H9 (cell line): ENCODE results near the gene DNASE1L2. TPM values are rescaled to one million over a fixed set of nuclear protein-coding genes. Genes with fewer than 3 reads are reported as not detected.

Source experiments
- DNase-seq: peaks from one replicate; pipeline ENCODE4 v3.0.0-alpha.2; 2017
- H2AFZ ChIP-seq: one replicate; pipeline ENCODE4 v1.6.1; 2013; ENCODE audit warnings: mild to moderate bottlenecking, low read length, control low read depth, moderate library complexity
- H2AK5ac ChIP-seq: 2 replicates; pipeline ENCODE4 v1.6.1; 2013; ENCODE audit warnings: low read length, control low read depth, mixed read lengths; ENCODE audit not compliant: insufficient read length
- H2BK120ac ChIP-seq: one replicate; pipeline ENCODE4 v1.6.1; 2013; ENCODE audit warnings: low read depth, mild to moderate bottlenecking, low read length, control low read depth, inconsistent platforms; ENCODE audit not compliant: poor library complexity, severe bottlenecking
- H2BK12ac ChIP-seq: 2 replicates; pipeline ENCODE4 v1.6.1; 2013; ENCODE audit warnings: low read length, control low read depth, mixed read lengths, low read depth; ENCODE audit not compliant: insufficient read length
- H2BK15ac ChIP-seq: 2 replicates; pipeline ENCODE4 v1.6.1; 2013; ENCODE audit warnings: low read depth, low read length, control low read depth
- H2BK20ac ChIP-seq: one replicate; pipeline ENCODE4 v1.6.1; 2013; ENCODE audit warnings: low read depth, mild to moderate bottlenecking, low read length, control low read depth, inconsistent platforms; ENCODE audit not compliant: poor library complexity, severe bottlenecking
- H2BK5ac ChIP-seq: 2 replicates; pipeline ENCODE4 v1.6.1; 2013; ENCODE audit warnings: low read length, control low read depth, mixed read lengths; ENCODE audit not compliant: insufficient read length
- H3K14ac ChIP-seq: 2 replicates; pipeline ENCODE4 v1.6.1; 2013; ENCODE audit warnings: low read length, control low read depth; ENCODE audit not compliant: insufficient read depth
- H3K18ac ChIP-seq: 2 replicates; pipeline ENCODE4 v1.6.1; 2013; ENCODE audit warnings: low read depth, mild to moderate bottlenecking, mixed read lengths, low read length, control low read depth; ENCODE audit not compliant: insufficient read length
- H3K23ac ChIP-seq: 2 replicates; pipeline ENCODE4 v1.6.1; 2013; ENCODE audit warnings: low read length, control low read depth, mixed read lengths, low read depth; ENCODE audit not compliant: insufficient read length
- H3K23me2 ChIP-seq: 2 replicates; pipeline ENCODE4 v1.6.1; 2013; ENCODE audit warnings: low read depth, mild to moderate bottlenecking, mixed read lengths, low read length, control low read depth; ENCODE audit not compliant: insufficient read length, poor library complexity, severe bottlenecking
- H3K27ac ChIP-seq: 2 replicates; pipeline ENCODE4 v1.5.1; 2013; ENCODE audit warnings: low read length, control low read depth, mixed read lengths, low read depth; ENCODE audit not compliant: insufficient read length
- H3K27me3 ChIP-seq: 2 replicates; pipeline ENCODE4 v1.6.1; 2013; ENCODE audit warnings: low read length, control low read depth, inconsistent platforms; ENCODE audit not compliant: insufficient read depth
- H3K4ac ChIP-seq: 2 replicates; pipeline ENCODE4 v1.6.1; 2013; ENCODE audit warnings: low read depth, mild to moderate bottlenecking, control low read depth, inconsistent platforms, low read length, moderate library complexity
- H3K4me1 ChIP-seq: 2 replicates; pipeline ENCODE4 v1.6.1; 2013; ENCODE audit warnings: low read length, control low read depth, inconsistent platforms; ENCODE audit not compliant: insufficient read depth
- H3K4me2 ChIP-seq: 2 replicates; pipeline ENCODE4 v1.6.1; 2013; ENCODE audit warnings: low read length, control low read depth, mixed read lengths; ENCODE audit not compliant: insufficient read length, insufficient read depth
- H3K56ac ChIP-seq: 2 replicates; pipeline ENCODE4 v1.6.1; 2013; ENCODE audit warnings: low read depth, mild to moderate bottlenecking, mixed read lengths, low read length, control low read depth; ENCODE audit not compliant: insufficient read length
- H3K79me1 ChIP-seq: 2 replicates; pipeline ENCODE4 v1.6.1; 2013; ENCODE audit warnings: low read depth, mild to moderate bottlenecking, moderate library complexity, low read length, control low read depth, inconsistent platforms; ENCODE audit not compliant: insufficient read depth, poor library complexity, severe bottlenecking
- H3K79me2 ChIP-seq: 2 replicates; pipeline ENCODE4 v1.6.1; 2013; ENCODE audit warnings: low read length, control low read depth, inconsistent platforms; ENCODE audit not compliant: insufficient read depth
- H3K9ac ChIP-seq: 2 replicates; pipeline ENCODE4 v1.6.1; 2013; ENCODE audit warnings: low read length, control low read depth, mixed read lengths; ENCODE audit not compliant: insufficient read length; ENCODE audit errors: extremely low read depth
- H3K9me3 ChIP-seq: one replicate; pipeline ENCODE4 v1.6.1; 2013; ENCODE audit warnings: low read depth, low read length, inconsistent platforms; ENCODE audit not compliant: control insufficient read depth
- H3T11ph ChIP-seq: one replicate; pipeline ENCODE4 v1.6.1; 2013; ENCODE audit warnings: mild to moderate bottlenecking, low read length, control low read depth, inconsistent platforms
- H4K20me1 ChIP-seq: one replicate; pipeline ENCODE4 v1.6.1; 2013; ENCODE audit not compliant: control insufficient read depth, insufficient read length, insufficient read depth
- H4K5ac ChIP-seq: 2 replicates; pipeline ENCODE4 v1.6.1; 2013; ENCODE audit warnings: low read depth, mild to moderate bottlenecking, mixed read lengths, low read length, control low read depth; ENCODE audit not compliant: insufficient read length
- H4K8ac ChIP-seq: replicated peaks from 2 replicates; pipeline ENCODE4 v1.6.1; 2013; ENCODE audit warnings: low read length, control low read depth, mixed read lengths, low read depth; ENCODE audit not compliant: insufficient read length
- H4K91ac ChIP-seq: 2 replicates; pipeline ENCODE4 v1.6.1; 2013; ENCODE audit warnings: low read depth, mild to moderate bottlenecking, moderate library complexity, mixed read lengths, low read length, control low read depth; ENCODE audit not compliant: insufficient read length
- H3K27ac Mint-ChIP-seq, 3 experiments: 2 replicates in 2 of 3; 3 replicates in 1 of 3; pipeline ENCODE4 v1.8.0; 2020 to 2021; ENCODE audit warnings: mixed read lengths in 3 of 3, mild to moderate bottlenecking in 1 of 3, moderate library complexity in 1 of 3
- H3K27me3 Mint-ChIP-seq: 2 replicates; pipeline ENCODE4 v1.8.0; 2021; ENCODE audit warnings: low read depth, mild to moderate bottlenecking, moderate library complexity, mixed read lengths
- H3K36me3 Mint-ChIP-seq, 3 experiments: 2 replicates in 2 of 3; 3 replicates in 1 of 3; pipeline ENCODE4 v1.8.0; 2020 to 2021; ENCODE audit warnings: low read depth in 3 of 3, mixed read lengths in 3 of 3; ENCODE audit not compliant: insufficient read depth in 1 of 3
- H3K4me1 Mint-ChIP-seq, 2 experiments: 2 replicates each; pipeline ENCODE4 v1.8.0; 2020; ENCODE audit warnings: mixed read lengths in 2 of 2
- H3K4me3 Mint-ChIP-seq, 2 experiments: 2 replicates in 1 of 2; 3 replicates in 1 of 2; pipeline ENCODE4 v1.8.0; 2020 to 2021; ENCODE audit warnings: mild to moderate bottlenecking in 2 of 2, mixed read lengths in 2 of 2, moderate library complexity in 1 of 2
- H3K9me3 Mint-ChIP-seq, 2 experiments: 2 replicates in 1 of 2; 3 replicates in 1 of 2; pipeline ENCODE4 v1.8.0; 2020; ENCODE audit warnings: mild to moderate bottlenecking in 2 of 2, mixed read lengths in 2 of 2, moderate library complexity in 1 of 2
- WGBS: extraction: QIAGEN DNeasy Blood & Tissue Kit; methylation state at CpG from one replicate; pipeline ENCODE4 v1.1.7; 2013; ENCODE audit warnings: missing lambda C conversion rate, low lambda C conversion rate, mixed read lengths; ENCODE audit not compliant: insufficient read length; ENCODE audit errors: extremely low coverage; 5-methylcytosine and 5-hydroxymethylcytosine counted together
- total RNA-seq: library from RNA; stranded (reverse); gene quantifications from 2 replicates; pipeline ENCODE4 v1.2.1, GENCODE V29; 2021
- TF ChIP-seq, protein P1 (sequence below): fragments of 200-600 bp; sonication (generic); conservative IDR thresholded peaks from 3 replicates; pipeline ENCODE4 v1.8.0; 2021; ENCODE audit warnings: antibody characterized with exemption, mild to moderate bottlenecking

DNASE1L2 gene
- total RNA-seq, 1 experiment from 2014 or later: 2.5 TPM

DNA sequence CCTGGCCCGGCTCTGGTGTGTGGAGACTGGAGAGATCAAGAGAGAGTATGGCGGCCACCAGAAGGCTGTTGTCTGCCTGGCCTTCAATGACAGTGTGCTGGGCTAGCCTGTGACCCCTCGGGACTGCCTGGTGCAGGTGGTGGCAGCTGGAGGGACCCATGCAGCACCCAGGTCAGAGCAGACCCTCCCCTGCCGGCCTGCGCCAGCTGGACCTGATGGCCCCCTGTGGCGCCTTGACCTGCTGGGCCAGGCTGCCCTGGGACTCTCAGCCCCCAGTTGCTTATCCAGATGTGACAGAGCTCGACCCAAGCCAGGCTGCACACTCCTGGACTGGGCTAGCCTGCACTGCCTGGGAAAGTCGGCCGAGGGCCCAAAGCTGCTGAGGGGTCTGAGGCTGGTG is 27.5 kb upstream of the DNASE1L2 start:
- no peak overlapping the region for H2AFZ ChIP-seq
- no peaks in the 10 kb centered on the region; the same call in 1 of the 2 replicates for H3K4me1 ChIP-seq
- no peak overlapping the region for H3K56ac ChIP-seq
- no peaks in the 10 kb centered on the region for H3K9me3 ChIP-seq
- no peak overlapping the region for H3K27ac Mint-ChIP-seq
- H4K91ac ChIP-seq: no peak overlapping the region
- H3K23ac ChIP-seq: no peak overlapping the region
- no peak overlapping the region for H3K9ac ChIP-seq
- no peak overlapping the region for H3K18ac ChIP-seq
- peaks cover 6% of the 10 kb centered on the region for H3K79me1 ChIP-seq
- H3K9me3 Mint-ChIP-seq: peaks cover 0 to 4% of the 10 kb centered on the region in 2 experiments; a peak in 1 of 5 replicates
- H3K36me3 Mint-ChIP-seq: peaks cover 17 to 48% (median 46%) of the 10 kb centered on the region in 3 experiments; a peak in 6 of 7 replicates
- peak overlapping the region in 1 of 2 experiments; percentile 29; a peak in 1 of 5 replicates for H3K4me3 Mint-ChIP-seq
- peaks cover 4% of the 10 kb centered on the region for H3K27me3 Mint-ChIP-seq
- no peak for DNase-seq
- TF ChIP-seq, protein P1, sequence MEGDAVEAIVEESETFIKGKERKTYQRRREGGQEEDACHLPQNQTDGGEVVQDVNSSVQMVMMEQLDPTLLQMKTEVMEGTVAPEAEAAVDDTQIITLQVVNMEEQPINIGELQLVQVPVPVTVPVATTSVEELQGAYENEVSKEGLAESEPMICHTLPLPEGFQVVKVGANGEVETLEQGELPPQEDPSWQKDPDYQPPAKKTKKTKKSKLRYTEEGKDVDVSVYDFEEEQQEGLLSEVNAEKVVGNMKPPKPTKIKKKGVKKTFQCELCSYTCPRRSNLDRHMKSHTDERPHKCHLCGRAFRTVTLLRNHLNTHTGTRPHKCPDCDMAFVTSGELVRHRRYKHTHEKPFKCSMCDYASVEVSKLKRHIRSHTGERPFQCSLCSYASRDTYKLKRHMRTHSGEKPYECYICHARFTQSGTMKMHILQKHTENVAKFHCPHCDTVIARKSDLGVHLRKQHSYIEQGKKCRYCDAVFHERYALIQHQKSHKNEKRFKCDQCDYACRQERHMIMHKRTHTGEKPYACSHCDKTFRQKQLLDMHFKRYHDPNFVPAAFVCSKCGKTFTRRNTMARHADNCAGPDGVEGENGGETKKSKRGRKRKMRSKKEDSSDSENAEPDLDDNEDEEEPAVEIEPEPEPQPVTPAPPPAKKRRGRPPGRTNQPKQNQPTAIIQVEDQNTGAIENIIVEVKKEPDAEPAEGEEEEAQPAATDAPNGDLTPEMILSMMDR: no peak
- peaks cover 18% of the 10 kb centered on the region for H3K23me2 ChIP-seq
- H2BK20ac ChIP-seq: no peak overlapping the region
- no peak overlapping the region for H3K4ac ChIP-seq
- H3K27ac ChIP-seq: no peak overlapping the region
- no peak overlapping the region for H2BK15ac ChIP-seq
- H2BK12ac ChIP-seq: no peak overlapping the region
- WGBS: no CpG with 5 or more reads among the region's 9 CpGs
- H3K4me1 Mint-ChIP-seq: peaks cover 19 to 24% of the 10 kb centered on the region in 2 experiments
- H4K8ac ChIP-seq: no peak overlapping the region
- no peak overlapping the region for H2AK5ac ChIP-seq
- H3K27me3 ChIP-seq: no peaks in the 10 kb centered on the region
- H3K4me2 ChIP-seq: no peak overlapping the region
- no peak overlapping the region for H3K14ac ChIP-seq
- no peak overlapping the region for H2BK5ac ChIP-seq
- H2BK120ac ChIP-seq: no peak overlapping the region
- H3T11ph ChIP-seq: no peak overlapping the region
- H4K20me1 ChIP-seq: no peaks in the 10 kb centered on the region
- no peak overlapping the region for H4K5ac ChIP-seq
- peaks cover 5% of the 10 kb centered on the region; the same call in 1 of the 2 replicates for H3K79me2 ChIP-seq
